GM19025 (cell line): ENCODE data around the gene OR4F6.
"Not testable (repeated sequence)": the region's sequence is repeated elsewhere in the genome, so short reads cannot be mapped to it uniquely, and the experiment has no call there.

Source experiments
- ATAC-seq: cut with Tn5 transposase; IDR thresholded peaks from one replicate; pipeline ENCODE4 v1.9.1; 2021; ENCODE audit warnings: mild to moderate bottlenecking, low read depth, moderate library complexity; ENCODE audit not compliant: unreplicated experiment

OR4F6 gene

DNA sequence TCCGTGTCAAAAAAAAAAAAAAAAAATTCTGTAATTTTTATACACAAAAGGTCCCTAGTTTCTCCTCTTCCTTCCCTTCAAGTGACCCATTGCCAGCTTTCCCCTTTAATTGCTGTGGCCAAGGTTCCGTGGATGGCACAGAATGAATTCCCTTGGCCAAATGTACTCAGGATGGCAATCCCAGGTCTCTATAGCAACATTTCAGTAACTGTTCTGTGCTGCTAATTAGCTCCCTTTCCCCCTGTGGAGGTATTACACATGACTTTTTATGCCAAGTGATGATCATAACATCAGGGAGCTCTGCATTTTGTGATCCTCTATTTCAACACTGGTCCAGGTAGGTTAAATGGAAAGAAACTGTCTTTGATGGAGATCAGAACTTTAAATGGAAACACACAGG lies at the start of gene OR4F6:
OR4F6 (plus strand) TSS at position 301 of the 400 bp plus-strand sequence. CDS start 2,211 bp downstream, outside the sequence.
- no peak for ATAC-seq

DNA sequence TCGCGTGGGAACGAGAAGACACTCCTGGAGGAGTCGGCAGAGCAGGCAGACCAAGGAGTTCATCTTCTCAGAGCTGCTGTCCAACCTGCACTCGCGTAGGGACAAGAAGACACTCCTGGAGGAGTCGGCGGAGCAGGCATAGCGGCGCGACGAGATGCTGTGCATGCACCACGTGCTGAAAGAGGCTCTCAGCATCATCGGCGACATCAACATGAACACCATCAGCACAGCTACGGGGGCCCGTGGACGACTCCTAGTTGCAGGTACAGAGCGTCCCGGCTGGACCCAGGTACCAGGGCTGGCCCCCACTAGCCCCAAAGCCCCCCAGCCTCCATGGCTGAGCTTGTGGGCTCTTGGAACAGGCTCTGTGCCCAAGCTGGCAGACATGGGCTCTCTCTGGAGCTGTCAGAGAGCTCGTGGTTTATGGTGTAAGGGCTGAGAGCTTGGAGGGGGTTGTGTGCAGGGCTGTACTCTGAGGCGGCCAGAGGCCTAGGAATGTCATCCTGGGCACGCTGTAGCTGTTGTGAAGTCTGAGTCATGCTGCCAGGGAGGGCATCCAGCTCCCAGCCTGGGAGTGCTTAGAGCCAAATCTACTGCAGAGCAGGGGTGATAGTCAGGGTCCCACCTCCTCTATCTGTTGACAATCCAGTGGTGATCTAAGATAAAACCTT lies 38.5 kb upstream of the OR4F6 start:
- ATAC-seq = not testable (repeated sequence)

GRCh38 chr15:101765340-101765671 lies 38.0 kb upstream of the OR4F6 start:
- not testable (repeated sequence) for ATAC-seq

DNA sequence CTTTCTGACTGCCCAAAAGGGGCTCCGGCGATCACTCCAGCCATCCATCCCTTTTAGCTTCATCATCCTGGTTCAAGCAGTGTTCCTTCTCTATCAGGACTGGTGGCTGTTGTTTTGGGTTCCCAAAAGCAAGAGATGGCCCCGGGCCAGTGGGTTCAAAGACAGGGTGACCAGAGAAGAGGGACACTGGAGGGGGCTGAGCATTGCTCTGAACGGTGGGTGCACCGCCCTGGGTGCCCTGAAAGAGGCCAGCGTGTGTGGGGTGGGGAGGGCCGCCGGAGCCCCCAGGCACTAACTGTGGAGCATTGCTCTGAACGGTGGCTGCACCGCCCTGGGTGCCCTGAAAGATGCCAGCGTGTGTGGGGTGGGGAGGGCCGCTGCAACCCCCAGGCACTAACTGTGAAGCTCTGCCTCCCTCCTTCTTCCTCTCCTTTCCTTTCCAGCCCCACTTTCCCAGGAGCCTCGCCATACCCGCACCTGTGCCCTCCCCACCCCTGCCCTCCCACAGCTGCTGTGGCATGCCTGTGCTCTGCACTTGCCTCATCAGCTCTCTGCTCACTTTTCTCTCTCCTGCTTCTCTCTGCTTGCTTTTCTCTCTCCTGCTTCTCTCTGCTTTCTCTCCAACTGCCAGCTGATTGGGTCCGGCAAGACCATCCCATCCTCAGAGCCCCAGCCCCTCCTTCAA lies 37.4 kb upstream of the OR4F6 start:
- no peak for ATAC-seq

GRCh38 chr15:101767083-101767640 lies 36.1 kb upstream of the OR4F6 start:
- ATAC-seq = not testable (repeated sequence)

GRCh38 chr15:101772921-101773320 lies 30.4 kb upstream of the OR4F6 start:
- no peak for ATAC-seq

DNA sequence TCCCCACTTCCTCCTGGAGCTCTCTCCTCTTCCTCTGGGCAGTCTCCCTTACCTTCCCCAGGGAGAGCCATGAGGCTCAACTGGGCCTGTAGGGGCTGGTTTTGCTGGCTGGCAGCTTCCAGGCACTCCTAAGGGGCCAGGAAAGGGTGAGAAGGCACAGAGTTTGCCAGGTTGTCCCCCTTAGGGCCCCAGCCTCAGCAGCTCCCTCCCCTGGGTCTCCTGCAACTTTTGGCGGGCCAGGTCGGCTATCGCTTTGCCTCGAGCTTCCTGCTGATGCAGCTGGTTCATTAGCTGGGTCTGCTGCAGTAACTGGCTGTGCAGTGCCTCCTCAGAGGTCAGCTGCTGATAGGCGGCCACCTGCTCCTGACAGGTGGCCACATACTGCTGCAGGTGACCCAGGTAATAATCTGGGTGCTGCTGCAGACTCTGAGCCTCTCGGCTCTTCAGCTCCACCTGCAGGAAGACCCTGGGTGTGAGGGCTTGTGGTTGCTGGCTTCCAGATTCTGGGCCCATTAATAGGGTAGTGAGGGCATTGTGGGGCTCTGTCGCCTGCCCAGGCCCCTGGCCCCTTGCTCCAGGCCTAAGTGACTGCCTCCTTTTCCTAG lies 29.7 kb upstream of the OR4F6 start:
- ATAC-seq = no peak

GRCh38 chr15:101775136-101775535 lies 28.2 kb upstream of the OR4F6 start:
- ATAC-seq = no peak

GRCh38 chr15:101778576-101778975 lies 24.7 kb upstream of the OR4F6 start:
- not testable (repeated sequence) for ATAC-seq

DNA sequence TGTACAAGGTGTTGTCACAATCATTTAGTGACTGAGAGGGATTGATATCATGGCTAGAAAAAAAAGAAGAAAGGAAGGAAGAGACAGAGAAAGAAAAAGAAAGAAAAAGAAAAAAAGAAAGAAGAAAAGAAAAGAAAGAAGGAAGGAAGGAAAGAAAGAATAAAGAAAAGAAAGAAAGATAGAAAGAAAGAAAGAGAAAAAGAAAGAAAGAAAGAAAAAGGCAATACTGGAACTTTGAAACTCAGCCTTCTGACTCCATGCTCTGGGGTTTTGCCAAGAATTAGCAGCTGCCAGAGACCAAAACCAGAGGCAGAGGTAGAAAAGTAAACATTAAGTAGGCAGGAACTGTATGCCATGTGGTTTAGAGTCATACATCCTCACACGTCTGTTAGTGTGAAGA lies 23.1 kb upstream of the OR4F6 start:
- not testable (repeated sequence) for ATAC-seq

GRCh38 chr15:101781928-101782327 lies 21.4 kb upstream of the OR4F6 start:
- no peak for ATAC-seq

DNA sequence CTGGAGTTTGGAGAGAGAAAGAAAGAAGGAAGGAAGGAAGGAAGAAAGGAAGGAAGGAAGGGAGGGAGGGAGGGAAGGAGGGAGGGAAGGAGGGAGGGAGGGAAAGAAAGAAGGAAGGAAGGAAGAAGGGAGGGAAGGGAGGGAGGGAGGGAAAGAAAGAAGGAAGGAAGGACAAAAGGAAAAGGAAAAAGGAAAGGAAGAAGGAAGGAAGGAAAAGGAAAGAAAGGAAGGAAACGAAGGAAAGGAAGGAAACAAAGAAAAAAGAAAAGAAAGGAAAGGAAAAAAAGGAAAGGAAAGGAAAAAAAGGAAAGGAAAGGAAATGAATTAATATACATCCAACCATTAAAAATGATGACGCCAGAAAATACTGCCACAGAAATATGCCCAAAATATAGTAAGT lies 18.7 kb upstream of the OR4F6 start:
- no peak for ATAC-seq

DNA sequence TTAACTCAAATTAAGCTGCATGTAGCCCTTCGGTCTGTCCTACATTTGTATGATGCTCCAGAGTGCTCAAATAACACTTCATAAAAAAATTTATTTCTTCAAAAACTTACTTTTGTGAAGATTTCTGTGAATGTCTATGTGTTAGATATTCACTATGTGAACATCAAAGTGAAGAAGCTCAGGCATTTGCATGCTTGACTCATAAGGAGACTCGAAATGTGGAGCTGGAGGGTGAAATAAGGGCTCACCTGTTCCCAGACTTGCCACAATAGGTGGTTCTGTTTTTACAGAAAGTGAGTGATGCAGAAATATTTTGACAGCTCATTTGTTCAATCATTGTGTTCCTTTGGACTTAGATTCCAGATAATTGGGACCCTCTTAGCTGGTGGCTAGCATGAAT lies 16.9 kb upstream of the OR4F6 start:
- not testable (repeated sequence) for ATAC-seq

- not testable (repeated sequence) for ATAC-seq
These were observed 15.3 kb upstream of the OR4F6 start for GRCh38 chr15:101788001-101788400.

DNA sequence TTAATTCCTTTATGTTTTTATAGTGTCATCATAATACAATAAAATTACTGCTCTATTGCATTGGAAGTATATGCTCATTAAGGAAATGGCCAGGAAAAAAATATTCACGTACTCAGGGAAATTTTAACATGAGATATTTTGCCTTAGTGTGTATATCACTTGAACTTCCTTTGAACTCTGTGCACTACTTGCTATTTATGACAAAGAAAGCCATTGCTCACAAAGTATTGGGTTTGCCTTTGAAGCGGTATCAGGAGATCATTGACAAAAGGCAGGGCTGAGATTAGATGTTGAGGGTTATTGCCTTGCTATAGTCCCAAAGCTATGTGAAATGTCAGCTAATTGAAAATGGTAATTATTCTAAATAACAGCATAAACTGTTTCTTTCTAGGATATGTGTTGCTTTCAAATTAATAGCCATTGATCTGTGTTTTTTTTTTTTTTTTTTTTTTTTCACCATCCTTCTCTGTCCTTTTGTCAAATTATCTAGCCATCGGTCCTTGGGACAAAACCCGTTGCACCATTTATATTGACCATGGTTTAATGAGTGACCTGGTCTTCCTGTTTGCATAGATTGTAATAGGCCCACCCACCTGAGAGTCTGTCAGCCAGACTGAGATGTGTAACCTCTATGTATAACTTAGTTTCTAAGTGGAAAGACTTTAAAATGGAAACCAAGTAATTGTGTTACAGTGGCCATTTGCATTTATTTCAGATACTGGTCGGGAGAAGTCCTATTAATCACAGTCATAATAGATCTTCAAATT lies 14.6 kb upstream of the OR4F6 start:
- ATAC-seq = not testable (repeated sequence)

DNA sequence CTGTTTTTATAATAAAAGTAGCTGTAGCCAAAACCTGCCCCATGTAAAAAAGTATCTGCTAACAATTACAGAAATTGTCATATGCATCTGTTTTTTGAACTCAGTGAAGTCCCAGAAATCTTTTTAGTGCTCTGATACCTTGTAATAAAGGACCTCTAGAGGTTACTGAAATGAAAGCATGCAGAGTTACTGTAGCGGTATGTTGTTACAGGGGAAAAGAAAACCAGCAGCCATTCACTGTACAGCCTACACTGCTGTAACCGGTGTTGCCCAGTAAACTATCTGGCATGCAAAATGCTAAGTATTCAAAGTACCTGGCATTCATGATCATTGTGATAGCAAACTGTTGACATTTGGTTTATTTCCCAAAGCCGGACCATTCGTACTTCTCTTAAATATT lies 12.6 kb upstream of the OR4F6 start:
- not testable (repeated sequence) for ATAC-seq

GRCh38 chr15:101793981-101794380 lies 9.3 kb upstream of the OR4F6 start:
- ATAC-seq = not testable (repeated sequence)

DNA sequence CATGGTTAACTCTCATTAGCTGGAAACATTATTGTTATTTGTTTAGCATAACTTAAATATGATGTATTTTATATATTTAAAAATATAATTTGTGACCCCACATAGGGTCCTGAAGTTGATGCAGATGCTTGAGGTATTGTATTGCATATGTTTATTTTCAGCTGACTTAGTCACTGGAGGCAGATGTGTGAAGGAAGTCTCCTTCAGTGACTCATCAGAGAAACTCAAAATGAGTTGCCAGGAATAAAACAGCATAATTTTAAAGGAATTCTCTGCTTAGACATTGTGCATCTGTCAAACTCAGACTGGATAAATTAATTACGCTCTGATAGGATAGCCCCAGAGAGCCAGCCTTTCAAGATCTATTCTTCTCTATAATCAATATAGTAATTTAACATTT lies 7.9 kb upstream of the OR4F6 start:
- no peak for ATAC-seq

- ATAC-seq = no peak
These were observed 3.6 kb upstream of the OR4F6 start for GRCh38 chr15:101799665-101800064.

- ATAC-seq = no peak
These were observed 2.3 kb upstream of the OR4F6 start for GRCh38 chr15:101801048-101801447.

DNA sequence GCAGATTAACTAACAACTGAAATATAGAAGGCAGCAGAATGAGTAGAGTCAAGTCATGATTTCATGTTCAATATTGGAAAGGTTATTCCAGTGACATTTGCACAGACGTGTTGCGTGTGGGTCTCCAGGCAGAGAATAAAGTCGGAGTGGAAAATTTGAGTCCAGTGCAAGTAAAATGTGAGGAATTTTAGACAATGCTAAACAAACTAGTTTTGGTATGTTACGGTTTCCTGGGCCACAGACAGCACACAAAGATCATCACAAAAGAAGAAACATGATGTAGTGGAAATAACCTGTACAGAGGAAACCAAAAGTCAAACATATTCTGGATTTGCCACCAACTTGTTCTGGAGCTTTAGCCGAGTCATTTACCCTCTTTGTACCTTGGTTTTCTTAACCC lies 367 bp downstream of the OR4F6 start:
- no peak for ATAC-seq
